Measurements from ENCODE around the gene ELP6. TPM values are rescaled to one million over a fixed set of nuclear protein-coding genes. Genes with fewer than 3 reads are reported as not detected.
A peak's percentile ranks its signal among the peaks of the same experiment; 100 is the strongest.

Gene ELP6
- total RNA-seq (2014; rRNA removed; shearing (Covaris generic)): 59.2 and 87.4 TPM in 2 replicates

GRCh38 chr3:47513125-47513929 is at the start of gene ELP6:
ELP6 (minus strand) TSS chr3:47513712; CDS start chr3:47513590, 122 bp downstream.
- DNase-seq (ENCODE audit: low spot score): peak; percentile 95
- in situ Hi-C loops (cut with HindIII; ENCODE audit: low sequenced_read_pairs): no loop called here

- in situ Hi-C loops (cut with HindIII; ENCODE audit: low sequenced_read_pairs): no loop called here
- no peak for DNase-seq (ENCODE audit: low spot score)
Measured at GRCh38 chr3:47556351-47556750, 42.8 kb upstream of the ELP6 start.

GRCh38 chr3:47554335-47554734 is 40.8 kb upstream of the ELP6 start:
- no peak for DNase-seq (ENCODE audit: low spot score)
- in situ Hi-C loops (cut with HindIII; ENCODE audit: low sequenced_read_pairs): no loop called here

- DNase-seq (ENCODE audit: low spot score): no peak
- in situ Hi-C loops (cut with HindIII; ENCODE audit: low sequenced_read_pairs): no loop called here
Measured at GRCh38 chr3:47553407-47553806, 39.9 kb upstream of the ELP6 start.

- peak; percentile 77 for DNase-seq (ENCODE audit: low spot score)
- in situ Hi-C loops (cut with HindIII; ENCODE audit: low sequenced_read_pairs): no loop called here
Measured at GRCh38 chr3:47542471-47543173, 29.1 kb upstream of the ELP6 start.

- DNase-seq (ENCODE audit: low spot score): no peak
- in situ Hi-C loops (cut with HindIII; ENCODE audit: low sequenced_read_pairs): no loop called here
Measured at GRCh38 chr3:47541583-47542108, 28.1 kb upstream of the ELP6 start.

GRCh38 chr3:47540281-47540680 is 26.8 kb upstream of the ELP6 start:
- in situ Hi-C loops (cut with HindIII; ENCODE audit: low sequenced_read_pairs): no loop called here
- no peak for DNase-seq (ENCODE audit: low spot score)

GRCh38 chr3:47536967-47537366 is 23.5 kb upstream of the ELP6 start:
- in situ Hi-C loops (cut with HindIII; ENCODE audit: low sequenced_read_pairs): no loop called here
- no peak for DNase-seq (ENCODE audit: low spot score)

- DNase-seq (ENCODE audit: low spot score): peak; percentile 18
- in situ Hi-C loops (cut with HindIII; ENCODE audit: low sequenced_read_pairs): no loop called here
Measured at GRCh38 chr3:47536221-47536891, 22.8 kb upstream of the ELP6 start.

- DNase-seq (ENCODE audit: low spot score): no peak
- in situ Hi-C loops (cut with HindIII; ENCODE audit: low sequenced_read_pairs): no loop called here
Measured at GRCh38 chr3:47533996-47534454, 20.5 kb upstream of the ELP6 start.

GRCh38 chr3:47533481-47533880 is 20.0 kb upstream of the ELP6 start:
- no peak for DNase-seq (ENCODE audit: low spot score)
- in situ Hi-C loops (cut with HindIII; ENCODE audit: low sequenced_read_pairs): no loop called here

GRCh38 chr3:47527952-47528725 is 14.6 kb upstream of the ELP6 start:
- in situ Hi-C loops (cut with HindIII; ENCODE audit: low sequenced_read_pairs): no loop called here
- DNase-seq (ENCODE audit: low spot score): no peak

- no peak for DNase-seq (ENCODE audit: low spot score)
- in situ Hi-C loops (cut with HindIII; ENCODE audit: low sequenced_read_pairs): no loop called here
Measured at GRCh38 chr3:47525617-47526016, 12.1 kb upstream of the ELP6 start.

- in situ Hi-C loops (cut with HindIII; ENCODE audit: low sequenced_read_pairs): no loop called here
- no peak for DNase-seq (ENCODE audit: low spot score)
Measured at GRCh38 chr3:47523310-47524073, 10.0 kb upstream of the ELP6 start.

GRCh38 chr3:47522082-47522987 is 8.8 kb upstream of the ELP6 start:
- peak; percentile 94 for DNase-seq (ENCODE audit: low spot score)
- in situ Hi-C loops (cut with HindIII; ENCODE audit: low sequenced_read_pairs): no loop called here

- DNase-seq (ENCODE audit: low spot score): no peak
- in situ Hi-C loops (cut with HindIII; ENCODE audit: low sequenced_read_pairs): no loop called here
Measured at GRCh38 chr3:47520756-47521155, 7.2 kb upstream of the ELP6 start.

GRCh38 chr3:47517937-47518336 is 4.4 kb upstream of the ELP6 start:
- in situ Hi-C loops (cut with HindIII; ENCODE audit: low sequenced_read_pairs): no loop called here

More at GRCh38 chr3:47517937-47518336, 4.4 kb upstream of the ELP6 start:
- no peak for DNase-seq (ENCODE audit: low spot score)

Data from G401 (cell line).